Neural cell (in vitro differentiated cells): Measurements from ENCODE around the gene SLC29A3. TPM values are rescaled to one million over a fixed set of nuclear protein-coding genes. Genes with fewer than 3 reads are reported as not detected.

Experiments used
- H2AFZ ChIP-seq: fragments of 200-600, 300-800 bp; sonication (generic), shearing (Covaris generic); 2 replicates; pipeline ENCODE4 v1.6.0; 2014; ENCODE audit warnings: low read depth, mild to moderate bottlenecking, antibody characterized with exemption, low read length, moderate library complexity
- H3F3A ChIP-seq: fragments of 200-600 bp; shearing (Covaris generic); 2 replicates; pipeline ENCODE4 v1.6.1; 2016; ENCODE audit warnings: mild to moderate bottlenecking, moderate library complexity, mixed read lengths, antibody characterized with exemption, low read length; ENCODE audit not compliant: insufficient read depth, poor library complexity, severe bottlenecking
- H3K27ac ChIP-seq: fragments of 200-600, 300-800 bp; sonication (generic), shearing (Covaris generic); 2 replicates; pipeline ENCODE4 v1.5.1; 2014; ENCODE audit warnings: mild to moderate bottlenecking, low read length, moderate library complexity
- H3K27me3 ChIP-seq: fragments of 300-800, 200-600 bp; sonication (generic), shearing (Covaris generic); 2 replicates; pipeline ENCODE4 v1.6.0; 2014; ENCODE audit warnings: mild to moderate bottlenecking, low read depth, low read length, moderate library complexity; ENCODE audit not compliant: insufficient read depth
- H3K36me3 ChIP-seq: fragments of 300-800, 200-600 bp; sonication (generic), shearing (Covaris generic); 2 replicates; pipeline ENCODE4 v1.5.1; 2014; ENCODE audit warnings: mild to moderate bottlenecking, antibody characterized with exemption, low read length, moderate library complexity; ENCODE audit not compliant: insufficient read depth
- H3K4me2 ChIP-seq: fragments of 300-800, 200-600 bp; sonication (generic), shearing (Covaris generic); 2 replicates; pipeline ENCODE4 v1.6.0; 2014; ENCODE audit warnings: mild to moderate bottlenecking, low read length
- H3K4me3 ChIP-seq: fragments of 300-800, 200-600 bp; sonication (generic), shearing (Covaris generic); 2 replicates; pipeline ENCODE4 v1.5.1; 2014; ENCODE audit warnings: mild to moderate bottlenecking, low read length, moderate library complexity
- H3K79me2 ChIP-seq: fragments of 200-600 bp; shearing (Covaris generic); replicated peaks from 2 replicates; pipeline ENCODE4 v1.6.0; 2014; ENCODE audit warnings: mild to moderate bottlenecking, low read length, moderate library complexity; ENCODE audit not compliant: insufficient read depth
- H3K9ac ChIP-seq: fragments of 300-800, 200-600 bp; sonication (generic), shearing (Covaris generic); 2 replicates; pipeline ENCODE4 v1.6.1; 2016; ENCODE audit warnings: mild to moderate bottlenecking, low read length, mixed read lengths
- H3K9me2 ChIP-seq: fragments of 200-600 bp; shearing (Covaris generic); 2 replicates; pipeline ENCODE4 v1.6.1; 2016; ENCODE audit warnings: mild to moderate bottlenecking, low read length, mixed read lengths; ENCODE audit not compliant: insufficient read depth
- H3K9me3 ChIP-seq: fragments of 200-600, 300-800 bp; sonication (generic), shearing (Covaris generic); 2 replicates; pipeline ENCODE4 v1.6.1; 2016; ENCODE audit warnings: mild to moderate bottlenecking, mixed run types, low read length, moderate library complexity, mixed read lengths
- H4K20me1 ChIP-seq: fragments of 200-600 bp; shearing (Covaris generic); 2 replicates; pipeline ENCODE4 v1.6.1; 2016; ENCODE audit warnings: mild to moderate bottlenecking, mixed run types; ENCODE audit not compliant: insufficient read depth
- CTCF ChIP-seq: fragments of 450-650 bp; IDR thresholded peaks from 2 replicates; pipeline ENCODE4 v1.5.1; 2014; ENCODE audit warnings: antibody characterized with exemption, mild to moderate bottlenecking, moderate library complexity; ENCODE audit not compliant: poor library complexity, severe bottlenecking
- EP300 ChIP-seq: fragments of 450-650 bp; conservative IDR thresholded peaks from 2 replicates; pipeline ENCODE4 v1.6.1; 2014; ENCODE audit warnings: antibody characterized with exemption, mild to moderate bottlenecking, moderate library complexity; ENCODE audit not compliant: poor library complexity, severe bottlenecking
- EZH2 ChIP-seq: fragments of 200-600, 300-800 bp; shearing (Covaris generic), sonication (generic); IDR thresholded peaks from 2 replicates; pipeline ENCODE4 v1.6.1; 2014; ENCODE audit warnings: antibody characterized with exemption, low read length, borderline replicate concordance, mild to moderate bottlenecking; ENCODE audit not compliant: insufficient read depth, poor library complexity, severe bottlenecking
- MXI1 ChIP-seq: fragments of 450-650 bp; conservative IDR thresholded peaks from 2 replicates; pipeline ENCODE4 v1.6.1; 2014; ENCODE audit warnings: antibody characterized with exemption, mild to moderate bottlenecking; ENCODE audit not compliant: poor library complexity, severe bottlenecking
- POLR2AphosphoS5 ChIP-seq: IDR thresholded peaks from 2 replicates; pipeline ENCODE4 v1.6.1; 2012
- RAD21 ChIP-seq: fragments of 450-650 bp; conservative IDR thresholded peaks from 2 replicates; pipeline ENCODE4 v1.6.1; 2014; ENCODE audit warnings: antibody characterized with exemption, mild to moderate bottlenecking, moderate library complexity
- REST ChIP-seq: IDR thresholded peaks from 2 replicates; pipeline ENCODE4 v1.6.1; 2012; ENCODE audit warnings: borderline replicate concordance
- SMC3 ChIP-seq: fragments of 450-650 bp; conservative IDR thresholded peaks from 2 replicates; pipeline ENCODE4 v1.6.1; 2014; ENCODE audit warnings: antibody characterized with exemption, mild to moderate bottlenecking, moderate library complexity; ENCODE audit not compliant: poor library complexity
- TAF1 ChIP-seq: IDR thresholded peaks from 2 replicates; pipeline ENCODE4 v1.6.1; 2012; ENCODE audit warnings: low read depth
- polyA plus RNA-seq: library from polyadenylated mRNA; depleted of rRNA; stranded (reverse); fragments of >200 nt; gene quantifications from 2 replicates; pipeline ENCODE4 v1.2.3, GENCODE V29; 2014

Gene SLC29A3
- polyA plus RNA-seq, 1 donor from 2014 or later: 2.3 TPM

GRCh38 chr10:71277914-71278665 is 41.0 kb upstream of the SLC29A3 start:
- Histone ChIP-seq H3K4me3 (no peak overlapping the region), H3K36me3 (no peaks in the 10 kb centered on the region), H3K9ac (no peak overlapping the region), H3K27ac (no peak overlapping the region), H2AFZ (no peak overlapping the region), H3K9me3 (no peaks in the 10 kb centered on the region), H3K79me2 (no peaks in the 10 kb centered on the region), H3K4me2 (no peak overlapping the region), H3K27me3 (no peaks in the 10 kb centered on the region), H3F3A (no peaks in the 10 kb centered on the region), H4K20me1 (no peaks in the 10 kb centered on the region), H3K9me2 (no peaks in the 10 kb centered on the region)
- TF ChIP-seq SMC3 (no peak), EP300 (no peak), CTCF (no peak), RAD21 (no peak), MXI1 (no peak), POLR2AphosphoS5 (no peak), EZH2 (no peak), TAF1 (no peak), REST (no peak)

- H3F3A ChIP-seq: no peaks in the 10 kb centered on the region
- H3K4me3 ChIP-seq: no peak overlapping the region
- H2AFZ ChIP-seq: no peak overlapping the region
- no peak overlapping the region for H3K27ac ChIP-seq
- no peaks in the 10 kb centered on the region for H3K79me2 ChIP-seq
- H3K27me3 ChIP-seq: no peaks in the 10 kb centered on the region
- H3K9me2 ChIP-seq: no peaks in the 10 kb centered on the region
- H3K4me2 ChIP-seq: no peak overlapping the region
- TF ChIP-seq SMC3 (no peak), TAF1 (no peak), MXI1 (no peak), RAD21 (no peak), CTCF (no peak), REST (no peak), EZH2 (no peak), POLR2AphosphoS5 (no peak), EP300 (no peak)
- H4K20me1 ChIP-seq: no peaks in the 10 kb centered on the region
- no peaks in the 10 kb centered on the region for H3K9me3 ChIP-seq
- H3K9ac ChIP-seq: no peak overlapping the region
- H3K36me3 ChIP-seq: no peaks in the 10 kb centered on the region
Observed at GRCh38 chr10:71278691-71279588, 40.1 kb upstream of the SLC29A3 start.
